Type B pancreatic cell (in vitro differentiated cells): ENCODE data around the gene POLA1. TPM values are rescaled to one million over a fixed set of nuclear protein-coding genes. Genes with fewer than 3 reads are reported as not detected.

ENCODE experiments used
- DNase-seq: peaks from one replicate; pipeline ENCODE4 v3.0.0; 2021; ENCODE audit warnings: mixed read lengths; ENCODE audit not compliant: unreplicated experiment; ENCODE audit errors: extremely low spot score
- H3K27ac Mint-ChIP-seq: 2 replicates; pipeline ENCODE4 v1.8.0; 2021; ENCODE audit warnings: mild to moderate bottlenecking, mixed read lengths
- H3K27me3 Mint-ChIP-seq: 2 replicates; pipeline ENCODE4 v1.8.0; 2021; ENCODE audit warnings: mixed read lengths
- H3K36me3 Mint-ChIP-seq: 2 replicates; pipeline ENCODE4 v1.8.0; 2021; ENCODE audit warnings: mixed read lengths
- H3K4me1 Mint-ChIP-seq: one replicate; pipeline ENCODE4 v1.8.0; 2021; ENCODE audit warnings: mixed read lengths; ENCODE audit not compliant: unreplicated experiment
- H3K4me3 Mint-ChIP-seq: 2 replicates; pipeline ENCODE4 v1.8.0; 2021; ENCODE audit warnings: mild to moderate bottlenecking, mixed read lengths
- H3K9me3 Mint-ChIP-seq: 2 replicates; pipeline ENCODE4 v1.8.0; 2021; ENCODE audit warnings: mixed read lengths
- total RNA-seq: library from RNA; stranded (reverse); gene quantifications from 2 replicates; pipeline ENCODE4 v1.2.1, GENCODE V29; 2021; ENCODE audit warnings: low replicate concordance
- TF ChIP-seq, protein P1 (sequence below): fragments of 200-600 bp; sonication (generic); conservative IDR thresholded peaks from 2 replicates; pipeline ENCODE4 v1.5.0; 2021; ENCODE audit warnings: antibody characterized with exemption, mild to moderate bottlenecking

POLA1 gene
- total RNA-seq, 1 donor from 2014 or later: 44.4 TPM

DNA sequence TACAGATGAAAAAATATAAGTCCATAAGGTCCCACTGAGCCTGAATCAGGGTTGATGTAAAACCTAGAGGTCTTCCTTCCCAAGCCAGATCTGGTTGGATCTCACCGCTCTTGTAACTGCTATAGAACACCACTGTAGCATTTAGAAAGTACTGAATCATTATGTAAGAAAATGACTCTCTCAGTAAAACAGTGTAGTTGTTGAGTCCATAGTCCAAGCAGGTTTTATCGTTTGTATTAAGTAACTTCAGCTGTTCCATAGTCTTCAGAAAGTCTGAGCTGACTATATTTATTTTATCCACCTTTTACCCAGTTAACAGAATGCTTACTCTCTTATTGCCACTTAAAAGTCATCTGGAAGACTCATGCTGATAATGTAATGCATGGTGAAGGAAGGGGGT is 82.2 kb downstream of the POLA1 start:
- no peaks in the 10 kb centered on the region for H3K9me3 Mint-ChIP-seq
- no peak overlapping the region for H3K4me3 Mint-ChIP-seq
- H3K27me3 Mint-ChIP-seq: no peaks in the 10 kb centered on the region
- no peak overlapping the region for H3K27ac Mint-ChIP-seq
- TF ChIP-seq, protein P1, sequence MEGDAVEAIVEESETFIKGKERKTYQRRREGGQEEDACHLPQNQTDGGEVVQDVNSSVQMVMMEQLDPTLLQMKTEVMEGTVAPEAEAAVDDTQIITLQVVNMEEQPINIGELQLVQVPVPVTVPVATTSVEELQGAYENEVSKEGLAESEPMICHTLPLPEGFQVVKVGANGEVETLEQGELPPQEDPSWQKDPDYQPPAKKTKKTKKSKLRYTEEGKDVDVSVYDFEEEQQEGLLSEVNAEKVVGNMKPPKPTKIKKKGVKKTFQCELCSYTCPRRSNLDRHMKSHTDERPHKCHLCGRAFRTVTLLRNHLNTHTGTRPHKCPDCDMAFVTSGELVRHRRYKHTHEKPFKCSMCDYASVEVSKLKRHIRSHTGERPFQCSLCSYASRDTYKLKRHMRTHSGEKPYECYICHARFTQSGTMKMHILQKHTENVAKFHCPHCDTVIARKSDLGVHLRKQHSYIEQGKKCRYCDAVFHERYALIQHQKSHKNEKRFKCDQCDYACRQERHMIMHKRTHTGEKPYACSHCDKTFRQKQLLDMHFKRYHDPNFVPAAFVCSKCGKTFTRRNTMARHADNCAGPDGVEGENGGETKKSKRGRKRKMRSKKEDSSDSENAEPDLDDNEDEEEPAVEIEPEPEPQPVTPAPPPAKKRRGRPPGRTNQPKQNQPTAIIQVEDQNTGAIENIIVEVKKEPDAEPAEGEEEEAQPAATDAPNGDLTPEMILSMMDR: no peak
- H3K36me3 Mint-ChIP-seq: peaks cover 12% of the 10 kb centered on the region
- H3K4me1 Mint-ChIP-seq: no peaks in the 10 kb centered on the region
- no peak for DNase-seq

DNA sequence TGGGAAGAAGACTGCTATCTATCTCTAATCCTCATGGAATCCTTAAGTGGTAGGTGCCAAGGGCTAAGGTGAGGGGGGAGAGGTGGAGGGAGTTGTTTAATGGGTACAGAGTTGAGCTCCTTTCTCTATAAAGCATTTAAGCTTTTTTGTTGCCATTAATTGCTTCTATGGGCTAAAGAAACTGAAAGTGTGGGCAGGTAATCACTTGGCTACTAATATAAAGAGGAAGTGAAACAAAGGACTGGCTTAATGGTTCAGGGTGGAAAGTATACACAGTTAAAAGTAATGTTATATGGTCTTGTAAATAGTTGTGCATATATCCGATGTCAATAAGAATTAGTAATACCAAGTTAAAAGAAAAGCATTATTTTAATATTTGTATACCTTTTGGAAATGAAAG is 83.9 kb downstream of the POLA1 start:
- no peaks in the 10 kb centered on the region for H3K4me1 Mint-ChIP-seq
- TF ChIP-seq, protein P1: no peak
- no peak overlapping the region for H3K4me3 Mint-ChIP-seq

DNA sequence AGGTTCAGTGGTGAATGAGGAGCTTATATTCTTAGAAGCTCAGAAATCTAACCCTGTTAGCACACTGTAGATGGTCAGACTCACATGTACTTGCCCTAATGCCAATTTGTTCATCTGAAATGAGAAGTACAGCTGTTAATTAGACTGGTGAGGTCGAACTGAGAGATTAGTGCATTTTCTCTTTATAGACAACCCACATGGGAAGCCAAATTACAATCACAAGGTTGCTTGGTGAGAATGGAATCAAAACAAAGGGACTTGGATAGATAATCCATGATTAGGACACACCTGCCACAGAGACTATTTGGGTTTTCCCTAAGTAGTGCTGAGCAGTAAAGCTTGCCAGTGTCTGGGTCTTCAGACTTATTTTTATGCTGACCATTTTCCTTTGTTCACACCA is 88.3 kb downstream of the POLA1 start:
- Mint-ChIP-seq H3K27ac (no peak overlapping the region), H3K27me3 (no peaks in the 10 kb centered on the region), H3K4me1 (no peaks in the 10 kb centered on the region), H3K9me3 (no peaks in the 10 kb centered on the region), H3K36me3 (peaks cover 22% of the 10 kb centered on the region), H3K4me3 (no peak overlapping the region)
- no peak for DNase-seq
- TF ChIP-seq, protein P1: no peak

More for the DNA sequence above, 83.9 kb downstream of the POLA1 start:
- no peaks in the 10 kb centered on the region for H3K27me3 Mint-ChIP-seq
- no peaks in the 10 kb centered on the region for H3K9me3 Mint-ChIP-seq
- H3K27ac Mint-ChIP-seq: no peak overlapping the region
- DNase-seq: no peak
- H3K36me3 Mint-ChIP-seq: peaks cover 14% of the 10 kb centered on the region

DNA sequence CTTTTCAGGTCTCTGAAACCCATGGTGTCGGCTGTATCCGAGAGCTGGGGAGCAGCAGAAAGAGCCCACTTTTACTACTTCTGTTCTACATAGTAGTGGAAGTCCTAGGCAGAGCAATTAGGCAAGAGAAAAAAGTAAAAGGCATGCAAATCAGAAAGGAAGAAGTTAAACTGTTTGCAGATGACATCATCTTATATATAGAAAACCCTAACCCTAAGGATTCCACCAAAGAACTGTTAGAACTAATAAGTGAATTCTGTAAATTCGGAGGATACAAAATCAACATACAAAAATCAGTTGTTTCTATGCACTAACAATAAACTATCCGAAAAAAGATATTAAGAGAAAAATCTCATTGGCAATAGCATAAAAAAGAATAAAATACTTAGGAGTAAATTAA is 95.3 kb downstream of the POLA1 start:
- Mint-ChIP-seq H3K27ac (no peak overlapping the region), H3K4me1 (no peaks in the 10 kb centered on the region), H3K27me3 (no peaks in the 10 kb centered on the region), H3K4me3 (no peak overlapping the region), H3K9me3 (no peaks in the 10 kb centered on the region), H3K36me3 (peaks cover 45% of the 10 kb centered on the region)
- no peak for DNase-seq
- TF ChIP-seq, protein P1: no peak

DNA sequence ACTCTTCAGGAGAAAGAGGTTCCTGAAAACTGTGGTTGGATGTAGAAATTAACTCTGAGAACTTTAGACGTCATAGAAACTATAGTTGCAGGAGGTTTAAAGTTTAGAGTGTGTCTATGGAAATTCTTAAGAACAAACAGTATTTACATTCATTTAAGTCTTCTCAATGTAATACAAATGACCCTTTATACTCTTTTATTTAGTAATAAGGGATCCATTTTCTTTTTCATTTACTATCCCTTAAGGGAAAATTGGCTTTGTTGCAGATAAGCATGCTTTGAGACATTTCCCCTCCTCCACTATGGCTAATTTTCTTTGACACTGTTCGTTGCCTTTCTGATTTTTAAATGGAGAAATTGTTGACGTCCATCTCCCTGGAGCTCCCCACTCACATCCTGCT is 96.4 kb downstream of the POLA1 start:
- Mint-ChIP-seq H3K4me1 (no peaks in the 10 kb centered on the region), H3K27me3 (no peaks in the 10 kb centered on the region), H3K36me3 (peaks cover 43% of the 10 kb centered on the region), H3K4me3 (no peak overlapping the region), H3K27ac (no peak overlapping the region), H3K9me3 (no peaks in the 10 kb centered on the region)
- TF ChIP-seq, protein P1: no peak
- no peak for DNase-seq

DNA sequence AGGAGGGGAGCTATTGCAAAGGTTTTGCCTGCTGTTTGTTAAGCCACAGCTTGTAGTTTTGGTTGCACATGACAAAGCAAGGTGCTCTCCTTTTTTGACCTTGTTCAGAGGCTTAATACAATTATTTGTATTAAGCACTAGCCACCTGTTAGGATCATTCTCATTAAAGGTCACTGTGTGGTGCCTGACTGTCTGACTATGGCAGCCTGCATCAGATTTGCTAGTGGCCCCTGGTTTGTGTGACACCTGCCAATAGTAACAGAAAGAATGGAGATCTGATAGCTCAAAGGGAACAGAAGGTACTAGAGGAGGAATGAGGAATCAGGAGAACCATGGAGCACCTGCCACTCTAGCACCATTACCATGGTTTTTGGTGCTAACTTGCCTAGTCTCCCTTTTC is 102.5 kb downstream of the POLA1 start:
- H3K4me1 Mint-ChIP-seq: no peaks in the 10 kb centered on the region
- no peak overlapping the region for H3K4me3 Mint-ChIP-seq
- H3K27ac Mint-ChIP-seq: no peak overlapping the region
- TF ChIP-seq, protein P1: no peak
- H3K36me3 Mint-ChIP-seq: peaks cover 15% of the 10 kb centered on the region
- H3K9me3 Mint-ChIP-seq: no peaks in the 10 kb centered on the region
- H3K27me3 Mint-ChIP-seq: no peaks in the 10 kb centered on the region
- no peak for DNase-seq
